ENCODE measurements around the gene DIP2A.

- TF ChIP-seq POLR2A (IDR thresholded peaks at IDR 0.05) = no peak
- TF ChIP-seq CTCF (IDR thresholded peaks at IDR 0.05) = no peak
These were observed 94.2 kb downstream of the DIP2A start for GRCh38 chr21:46552865-46553379.

All from ovary (tissue), 3 donors.